Measurements from ENCODE around the gene PLEKHG3. TPM values are rescaled to one million over a fixed set of nuclear protein-coding genes. Genes with fewer than 3 reads are reported as not detected.

Gene PLEKHG3
- total and polyA plus RNA-seq, 2 donors (not counting 1 experiment from before 2014, with no cell fraction given) = 0.17 to 3.0 TPM

- H3K4me2 ChIP-seq (ENCODE audit: extremely low read depth, insufficient read depth, low read length) = no peak overlapping the region
- no peaks in the 10 kb centered on the region for H3K9me3 ChIP-seq (ENCODE audit: control insufficient read depth, insufficient read depth, low read depth, low read length)
- no peaks in the 10 kb centered on the region for H3K79me2 ChIP-seq (ENCODE audit: control insufficient read depth, insufficient read depth, low read length)
- TF ChIP-seq, protein P1, sequence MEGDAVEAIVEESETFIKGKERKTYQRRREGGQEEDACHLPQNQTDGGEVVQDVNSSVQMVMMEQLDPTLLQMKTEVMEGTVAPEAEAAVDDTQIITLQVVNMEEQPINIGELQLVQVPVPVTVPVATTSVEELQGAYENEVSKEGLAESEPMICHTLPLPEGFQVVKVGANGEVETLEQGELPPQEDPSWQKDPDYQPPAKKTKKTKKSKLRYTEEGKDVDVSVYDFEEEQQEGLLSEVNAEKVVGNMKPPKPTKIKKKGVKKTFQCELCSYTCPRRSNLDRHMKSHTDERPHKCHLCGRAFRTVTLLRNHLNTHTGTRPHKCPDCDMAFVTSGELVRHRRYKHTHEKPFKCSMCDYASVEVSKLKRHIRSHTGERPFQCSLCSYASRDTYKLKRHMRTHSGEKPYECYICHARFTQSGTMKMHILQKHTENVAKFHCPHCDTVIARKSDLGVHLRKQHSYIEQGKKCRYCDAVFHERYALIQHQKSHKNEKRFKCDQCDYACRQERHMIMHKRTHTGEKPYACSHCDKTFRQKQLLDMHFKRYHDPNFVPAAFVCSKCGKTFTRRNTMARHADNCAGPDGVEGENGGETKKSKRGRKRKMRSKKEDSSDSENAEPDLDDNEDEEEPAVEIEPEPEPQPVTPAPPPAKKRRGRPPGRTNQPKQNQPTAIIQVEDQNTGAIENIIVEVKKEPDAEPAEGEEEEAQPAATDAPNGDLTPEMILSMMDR (conservative IDR thresholded peaks at IDR 0.05 in 1 of 2, IDR thresholded peaks at IDR 0.05 in 1 of 2; ENCODE audit: low read depth in 1 of 2, low read length in 2 of 2) = no peak
- TF ChIP-seq EZH2 (IDR thresholded peaks at IDR 0.05; ENCODE audit: low read length, missing control alignments) = no peak
- H3K9ac ChIP-seq (ENCODE audit: insufficient read depth, low read length) = no peak overlapping the region
- no peak overlapping the region for H3K4me3 ChIP-seq (replicated peaks in 1 of 4; ENCODE audit: control extremely low read depth in 1 of 4, insufficient read depth in 1 of 4, low read depth in 3 of 4, low read length in 4 of 4)
- no peak for DNase-seq (ENCODE audit: low read depth in 2 of 2)
- peaks cover 7% of the 10 kb centered on the region for H3K4me1 ChIP-seq (ENCODE audit: control insufficient read depth, extremely low read depth, insufficient read depth, low read length)
- H2AFZ ChIP-seq (ENCODE audit: low read length) = no peak overlapping the region
- H3K27ac ChIP-seq (ENCODE audit: insufficient read depth, low read length) = no peak overlapping the region
- H3K27me3 ChIP-seq (ENCODE audit: control insufficient read depth, insufficient read depth, low read length) = peaks cover 28% of the 10 kb centered on the region
- H3K36me3 ChIP-seq (ENCODE audit: control insufficient read depth, insufficient read depth, low read length) = no peaks in the 10 kb centered on the region
- H4K20me1 ChIP-seq (ENCODE audit: control insufficient read depth, extremely low read depth, insufficient read depth, low read length) = no peaks in the 10 kb centered on the region
Observed at GRCh38 chr14:64701660-64702059, 2.6 kb upstream of the PLEKHG3 start.

GRCh38 chr14:64702493-64703394 lies 1.5 kb upstream of the PLEKHG3 start:
- no peaks in the 10 kb centered on the region for H3K36me3 ChIP-seq (ENCODE audit: control insufficient read depth, insufficient read depth, low read length)
- H3K9me3 ChIP-seq (ENCODE audit: control insufficient read depth, insufficient read depth, low read depth, low read length) = no peaks in the 10 kb centered on the region
- H3K27me3 ChIP-seq (ENCODE audit: control insufficient read depth, insufficient read depth, low read length) = peaks cover 21% of the 10 kb centered on the region
- H3K4me3 ChIP-seq (replicated peaks in 1 of 4; ENCODE audit: control extremely low read depth in 1 of 4, insufficient read depth in 1 of 4, low read depth in 3 of 4, low read length in 4 of 4) = no peak overlapping the region
- TF ChIP-seq, protein P1 (conservative IDR thresholded peaks at IDR 0.05 in 1 of 2, IDR thresholded peaks at IDR 0.05 in 1 of 2; ENCODE audit: low read depth in 1 of 2, low read length in 2 of 2) = no peak
- TF ChIP-seq EZH2 (IDR thresholded peaks at IDR 0.05; ENCODE audit: low read length, missing control alignments) = no peak
- H3K9ac ChIP-seq (ENCODE audit: insufficient read depth, low read length) = no peak overlapping the region
- H3K4me1 ChIP-seq (ENCODE audit: control insufficient read depth, extremely low read depth, insufficient read depth, low read length) = peaks cover 9% of the 10 kb centered on the region
- no peak overlapping the region for H3K4me2 ChIP-seq (ENCODE audit: extremely low read depth, insufficient read depth, low read length)
- H3K79me2 ChIP-seq (ENCODE audit: control insufficient read depth, insufficient read depth, low read length) = no peaks in the 10 kb centered on the region
- H2AFZ ChIP-seq (ENCODE audit: low read length) = no peak overlapping the region
- no peak overlapping the region for H3K27ac ChIP-seq (ENCODE audit: insufficient read depth, low read length)
- DNase-seq (ENCODE audit: low read depth in 2 of 2) = no peak
- H4K20me1 ChIP-seq (ENCODE audit: control insufficient read depth, extremely low read depth, insufficient read depth, low read length) = no peaks in the 10 kb centered on the region

- Histone ChIP-seq H3K4me2 (ENCODE audit: extremely low read depth, insufficient read depth, low read length) (peak overlapping the region; percentile 69), H3K27me3 (ENCODE audit: control insufficient read depth, insufficient read depth, low read length) (peaks cover 14% of the 10 kb centered on the region), H4K20me1 (ENCODE audit: control insufficient read depth, extremely low read depth, insufficient read depth, low read length) (no peaks in the 10 kb centered on the region), H3K9ac (ENCODE audit: insufficient read depth, low read length) (peak overlapping the region; percentile 16), H3K9me3 (ENCODE audit: control insufficient read depth, insufficient read depth, low read depth, low read length) (no peaks in the 10 kb centered on the region), H3K4me1 (ENCODE audit: control insufficient read depth, extremely low read depth, insufficient read depth, low read length) (peaks cover 13% of the 10 kb centered on the region), H3K79me2 (ENCODE audit: control insufficient read depth, insufficient read depth, low read length) (no peaks in the 10 kb centered on the region), H3K36me3 (ENCODE audit: control insufficient read depth, insufficient read depth, low read length) (no peaks in the 10 kb centered on the region), H3K27ac (ENCODE audit: insufficient read depth, low read length) (no peak overlapping the region), H2AFZ (ENCODE audit: low read length) (peak overlapping the region; percentile 20), H3K4me3 (replicated peaks in 1 of 4; ENCODE audit: control extremely low read depth in 1 of 4, insufficient read depth in 1 of 4, low read depth in 3 of 4, low read length in 4 of 4) (peak overlapping the region in 3 of 4 experiments; percentile 3 to 75 (median 54))
- DNase-seq (ENCODE audit: low read depth in 2 of 2) = peak in 1 of 2 donors; percentile 46
- peak; percentile 21 for TF ChIP-seq EZH2 (IDR thresholded peaks at IDR 0.05; ENCODE audit: low read length, missing control alignments)
- TF ChIP-seq, protein P1 (conservative IDR thresholded peaks at IDR 0.05 in 1 of 2, IDR thresholded peaks at IDR 0.05 in 1 of 2; ENCODE audit: low read depth in 1 of 2, low read length in 2 of 2) = no peak
Observed at GRCh38 chr14:64703395-64704142, 655 bp upstream of the PLEKHG3 start.

All from fibroblast of lung (primary cell).